B cell (primary cell): Measurements from ENCODE around the gene HDAC9. TPM values are rescaled to one million over a fixed set of nuclear protein-coding genes. Genes with fewer than 3 reads are reported as not detected.

ENCODE experiments used
- ATAC-seq: fragments of 200-7000 bp; cut with Tn5 transposase; one replicate; pipeline ENCODE4 v1.10.0; 2021; ENCODE audit warnings: low read depth, mild to moderate bottlenecking, moderate number of reproducible peaks, moderate library complexity
- CTCF ChIA-PET: fragments of 350-600 bp; sonication (Branson Sonifier 250); formaldehyde crosslinking; loops from one replicate; lab custom pipeline; 2021; ENCODE audit warnings: antibody characterized with exemption, inconsistent platforms; lab: Charles Lee
- POLR2A ChIA-PET: fragments of 350-600 bp; sonication (Branson Sonifier 250); formaldehyde crosslinking; loops from one replicate; lab custom pipeline; 2021; ENCODE audit warnings: antibody characterized with exemption; lab: Charles Lee
- DNase-seq: peaks from one replicate; pipeline ENCODE4 v3.0.0; 2013
- H2AFZ ChIP-seq: 2 replicates; pipeline ENCODE4 v1.6.1; 2012; ENCODE audit warnings: mild to moderate bottlenecking, low read depth, low read length; ENCODE audit not compliant: insufficient read depth, poor library complexity, severe bottlenecking
- H3K27ac ChIP-seq, 2 donors: 1 replicate in 1 of 2; 2 replicates in 1 of 2; pipeline ENCODE4 v1.5.1; 2012 to 2013; ENCODE audit warnings: low read length in 2 of 2, mild to moderate bottlenecking in 2 of 2, moderate library complexity in 1 of 2
- H3K27me3 ChIP-seq, 4 experiments: fragments of 200-600 bp in 1 of 4; sonication (generic) in 1 of 4; replicated peaks in 1 of 4; 1 replicate in 2 of 4; 2 replicates in 2 of 4; pipeline versions ENCODE4 v1.6.1 to v1.7.0; 2013 to 2016; ENCODE audit warnings: low read length in 3 of 4, mild to moderate bottlenecking in 2 of 4, mixed read lengths in 1 of 4, moderate library complexity in 1 of 4; ENCODE audit not compliant: insufficient read depth in 4 of 4, control insufficient read depth in 3 of 4; ENCODE audit errors: control extremely low read depth in 1 of 4
- H3K36me3 ChIP-seq, 2 experiments: replicated peaks in 1 of 2; 1 replicate in 1 of 2; 2 replicates in 1 of 2; pipeline versions ENCODE4 v1.6.1 to v1.7.1; 2013; ENCODE audit warnings: low read length in 1 of 2; ENCODE audit not compliant: insufficient read depth in 2 of 2, control insufficient read depth in 1 of 2; ENCODE audit errors: control extremely low read depth in 1 of 2, extremely low read depth in 1 of 2
- H3K4me1 ChIP-seq, 2 donors: fragments of 200-600 bp in 1 of 2; sonication (generic) in 1 of 2; 1 replicate in 1 of 2; 2 replicates in 1 of 2; pipeline versions ENCODE4 v1.5.1 to v1.6.1; 2013 to 2017; ENCODE audit warnings: low read length in 2 of 2; ENCODE audit not compliant: control insufficient read depth in 2 of 2, insufficient read depth in 2 of 2
- H3K4me2 ChIP-seq: replicated peaks from 2 replicates; pipeline ENCODE3; 2012; ENCODE audit warnings: mild to moderate bottlenecking, low read depth, low read length; ENCODE audit not compliant: poor library complexity, severe bottlenecking
- H3K4me3 ChIP-seq, 5 experiments: fragments of 200-600 bp in 1 of 5; sonication (generic) in 1 of 5; 1 replicate in 3 of 5; 2 replicates in 2 of 5; pipeline versions ENCODE4 v1.5.1 to v1.7.0; 2011 to 2016; ENCODE audit warnings: low read length in 4 of 5, mild to moderate bottlenecking in 4 of 5, low read depth in 2 of 5, control low read depth in 1 of 5, moderate library complexity in 1 of 5; ENCODE audit not compliant: insufficient read depth in 1 of 5; ENCODE audit errors: control extremely low read depth in 1 of 5, extremely low read depth in 1 of 5
- H3K79me2 ChIP-seq: fragments of 200-600 bp; sonication (generic); one replicate; pipeline ENCODE4 v1.6.0; 2016; ENCODE audit warnings: low read length; ENCODE audit not compliant: control insufficient read depth, insufficient read depth
- H3K9ac ChIP-seq: fragments of 200-600 bp; sonication (generic); 2 replicates; pipeline ENCODE4 v1.6.1; 2017; ENCODE audit warnings: mild to moderate bottlenecking, low read length, moderate library complexity
- H3K9me3 ChIP-seq, 3 donors: one replicate each; pipeline versions ENCODE4 v1.6.1 to v1.7.1; 2013; ENCODE audit warnings: low read length in 2 of 3; ENCODE audit not compliant: control insufficient read depth in 2 of 3, insufficient read depth in 1 of 3; ENCODE audit errors: control extremely low read depth in 1 of 3
- H4K20me1 ChIP-seq: 2 replicates; pipeline ENCODE4 v1.6.0; 2012; ENCODE audit warnings: mild to moderate bottlenecking, low read length; ENCODE audit not compliant: insufficient read depth, control insufficient read depth, poor library complexity, severe bottlenecking
- H3K27ac Mint-ChIP-seq: one replicate; pipeline ENCODE4 v1.8.0; 2021; ENCODE audit warnings: mixed read lengths
- H3K27me3 Mint-ChIP-seq: one replicate; pipeline ENCODE4 v1.8.0; 2021; ENCODE audit warnings: mixed read lengths
- H3K4me1 Mint-ChIP-seq: one replicate; pipeline ENCODE4 v1.8.0; 2021; ENCODE audit warnings: mixed read lengths
- H3K4me3 Mint-ChIP-seq: one replicate; pipeline ENCODE4 v1.8.0; 2021; ENCODE audit warnings: mixed read lengths
- H3K9me3 Mint-ChIP-seq: one replicate; pipeline ENCODE4 v1.8.0; 2022; ENCODE audit warnings: mixed read lengths; ENCODE audit not compliant: insufficient read depth
- CTCF ChIP-seq: fragments of 200-600 bp; IDR thresholded peaks from one replicate; pipeline ENCODE4 v1.8.0; 2022; ENCODE audit warnings: antibody characterized with exemption, mild to moderate bottlenecking
- EZH2 ChIP-seq: IDR thresholded peaks from 2 replicates; pipeline ENCODE4 v1.6.1; 2012; ENCODE audit warnings: borderline replicate concordance, low read depth, mild to moderate bottlenecking, moderate library complexity, low read length; ENCODE audit not compliant: insufficient read depth, poor library complexity, severe bottlenecking
- WGBS: methylation state at CpG from one replicate; pipeline ENCODE4 v1.1.5; 2013; ENCODE audit warnings: missing lambda C conversion rate; ENCODE audit not compliant: insufficient coverage; 5-methylcytosine and 5-hydroxymethylcytosine counted together
- intact Hi-C: fragments of 100-400 bp; cut with micrococcal nuclease; formaldehyde crosslinking; loops from one replicate; pipeline ENCODE4 v1.10.0; 2022
- polyA plus RNA-seq: library from polyadenylated mRNA; depleted of rRNA; stranded (reverse); fragments of >200 nt; gene quantifications from 2 replicates; pipeline ENCODE4 v1.2.3, GENCODE V29; 2012
- total RNA-seq, 2 donors: library from RNA; stranded (reverse); fragments of 120-200 nt in 1 of 2; gene quantifications; 1 replicate in 1 of 2; 2 replicates in 1 of 2; pipeline versions ENCODE4 v1.2.3 to v1.2.4, GENCODE V29; 2013 to 2022

HDAC9 gene
- total and polyA plus RNA-seq, 2 donors (not counting 1 experiment from before 2014, with no cell fraction given) = 49.1 to 64.8 TPM

DNA sequence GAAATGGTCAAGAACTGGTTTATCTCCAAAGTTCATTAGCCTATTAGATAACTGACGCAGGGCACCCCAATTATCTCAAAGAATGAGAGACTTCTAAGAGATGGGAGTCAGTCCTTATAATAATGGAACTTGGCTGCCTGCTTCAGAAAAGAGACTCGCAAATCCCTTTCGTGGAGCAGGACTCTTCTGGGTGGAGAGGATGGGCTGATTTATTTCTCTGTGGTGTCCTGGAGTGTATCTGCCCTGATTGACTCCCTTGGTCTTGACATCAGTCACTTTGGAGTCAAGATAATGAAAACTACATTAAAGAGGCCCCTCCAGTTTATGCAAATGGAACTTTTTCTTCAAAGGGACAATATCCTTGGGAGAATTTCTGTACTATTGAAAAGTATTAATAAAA, 198.9 kb downstream of the HDAC9 start:
- DNase-seq = no peak
- no peak overlapping the region for H3K27ac ChIP-seq
- no peak for TF ChIP-seq CTCF
- no peak for TF ChIP-seq EZH2
- H3K79me2 ChIP-seq = no peaks in the 10 kb centered on the region
- no peaks in the 10 kb centered on the region for H3K4me1 Mint-ChIP-seq
- POLR2A ChIA-PET = no interaction called here
- H2AFZ ChIP-seq = no peak overlapping the region
- H3K9me3 ChIP-seq = no peaks in the 10 kb centered on the region
- H3K27me3 Mint-ChIP-seq = no peaks in the 10 kb centered on the region
- no peak overlapping the region for H3K27ac Mint-ChIP-seq
- H3K9me3 Mint-ChIP-seq = no peaks in the 10 kb centered on the region
- no peak overlapping the region for H3K9ac ChIP-seq
- H3K4me3 Mint-ChIP-seq = no peak overlapping the region
- intact Hi-C loops = no loop called here
- CTCF ChIA-PET = no interaction called here
- no peaks in the 10 kb centered on the region for H4K20me1 ChIP-seq
- no peaks in the 10 kb centered on the region for H3K4me1 ChIP-seq
- ATAC-seq = no peak
- H3K27me3 ChIP-seq = no peaks in the 10 kb centered on the region
- no peak overlapping the region for H3K4me3 ChIP-seq
- H3K36me3 ChIP-seq = peaks cover 0 to 2% of the 10 kb centered on the region in 2 experiments
- H3K4me2 ChIP-seq = no peak overlapping the region
- 92% methylated on average over 2 of the region's 3 CpGs for WGBS

DNA sequence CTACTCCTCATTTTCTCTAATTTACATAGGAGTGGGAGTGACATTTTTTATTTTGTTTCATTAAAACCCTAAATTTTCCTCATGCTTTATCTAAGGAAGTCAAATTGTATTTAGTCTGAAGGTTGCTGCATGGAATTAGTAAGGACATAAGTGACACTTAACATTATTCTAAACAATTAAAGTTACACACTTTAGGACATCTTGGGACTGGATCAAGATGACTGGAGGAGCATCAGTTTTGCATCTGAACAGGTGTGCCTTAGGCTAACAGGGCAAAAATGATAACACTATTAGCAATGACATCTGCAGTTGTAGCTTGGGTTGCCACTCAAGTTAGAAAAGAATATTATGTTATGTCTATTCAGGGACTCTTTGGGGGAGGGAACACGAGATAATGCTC, 199.4 kb downstream of the HDAC9 start:
- Mint-ChIP-seq H3K9me3 (no peaks in the 10 kb centered on the region), H3K27ac (no peak overlapping the region), H3K27me3 (no peaks in the 10 kb centered on the region), H3K4me1 (no peaks in the 10 kb centered on the region), H3K4me3 (no peak overlapping the region)
- Histone ChIP-seq H3K4me2 (no peak overlapping the region), H3K9me3 (no peaks in the 10 kb centered on the region), H3K9ac (no peak overlapping the region), H4K20me1 (no peaks in the 10 kb centered on the region), H3K79me2 (no peaks in the 10 kb centered on the region), H3K4me1 (no peaks in the 10 kb centered on the region), H3K27me3 (no peaks in the 10 kb centered on the region), H2AFZ (no peak overlapping the region), H3K4me3 (no peak overlapping the region), H3K36me3 (peaks cover 0 to 2% of the 10 kb centered on the region in 2 experiments), H3K27ac (no peak overlapping the region)
- ChIA-PET POLR2A (no interaction called here), CTCF (no interaction called here)
- DNase-seq (no peak), ATAC-seq (no peak)
- no CpG with 5 or more reads among the region's 1 CpG for WGBS
- TF ChIP-seq EZH2 (no peak), CTCF (no peak)
- intact Hi-C loops = no loop called here
